HEK293T (cell line): Measurements from ENCODE around the gene MED10.

Experiments used
- CTCF ChIA-PET: fragments of 350-600 bp; formaldehyde crosslinking; extraction: SDS; loops from one replicate; lab custom pipeline; 2021; ENCODE audit warnings: antibody characterized with exemption, inconsistent platforms; lab: Yijun Ruan, JAX
- POLR2A ChIA-PET: fragments of 350-600 bp; formaldehyde crosslinking; extraction: SDS; loops from one replicate; lab custom pipeline; 2020; ENCODE audit warnings: antibody characterized with exemption, inconsistent platforms; lab: Yijun Ruan, JAX
- DNase-seq: peaks from one replicate; pipeline ENCODE4 v3.0.0; 2012; ENCODE audit warnings: mixed read lengths; ENCODE audit errors: extremely low spot score
- ARNT ChIP-seq: fragments of 450-650 bp; IDR thresholded peaks from 2 replicates; pipeline ENCODE4 v1.6.1; 2017; ENCODE audit warnings: mild to moderate bottlenecking
- BHLHE40 ChIP-seq: fragments of 450-650 bp; IDR thresholded peaks from 2 replicates; pipeline ENCODE4 v1.6.1; 2016; ENCODE audit warnings: mild to moderate bottlenecking, moderate library complexity, borderline replicate concordance
- CTBP1 ChIP-seq: fragments of 450-650 bp; IDR thresholded peaks from 2 replicates; pipeline ENCODE4 v1.6.1; 2016; ENCODE audit warnings: borderline replicate concordance
- ELF4 ChIP-seq: fragments of 450-650 bp; IDR thresholded peaks from 2 replicates; pipeline ENCODE4 v1.6.1; 2017; ENCODE audit warnings: antibody characterized with exemption
- FOXA1 ChIP-seq: fragments of 450-650 bp; IDR thresholded peaks from 2 replicates; pipeline ENCODE4 v1.6.1; 2016; ENCODE audit warnings: mild to moderate bottlenecking
- FOXK2 ChIP-seq: fragments of 450-650 bp; IDR thresholded peaks from 2 replicates; pipeline ENCODE4 v1.6.1; 2016; ENCODE audit warnings: mild to moderate bottlenecking
- FOXM1 ChIP-seq: fragments of 450-650 bp; IDR thresholded peaks from 2 replicates; pipeline ENCODE4 v1.6.1; 2017; ENCODE audit warnings: mild to moderate bottlenecking, borderline replicate concordance
- HDGF ChIP-seq: fragments of 450-650 bp; IDR thresholded peaks from 2 replicates; pipeline ENCODE4 v1.6.1; 2017; ENCODE audit warnings: antibody characterized with exemption, borderline replicate concordance
- L3MBTL2 ChIP-seq: fragments of 450-650 bp; conservative IDR thresholded peaks from 2 replicates; pipeline ENCODE4 v1.6.1; 2016; ENCODE audit warnings: mild to moderate bottlenecking
- LEF1 ChIP-seq: fragments of 450-650 bp; IDR thresholded peaks from 2 replicates; pipeline ENCODE4 v1.6.1; 2017; ENCODE audit warnings: mild to moderate bottlenecking, borderline replicate concordance
- NFRKB ChIP-seq: fragments of 450-650 bp; IDR thresholded peaks from 2 replicates; pipeline ENCODE4 v1.6.1; 2016; ENCODE audit warnings: mild to moderate bottlenecking, moderate library complexity
- SP1 ChIP-seq: fragments of 450-650 bp; IDR thresholded peaks from 2 replicates; pipeline ENCODE4 v1.6.1; 2017
- SUZ12 ChIP-seq: fragments of 450-650 bp; IDR thresholded peaks from 2 replicates; pipeline ENCODE4 v1.6.1; 2016; ENCODE audit warnings: mild to moderate bottlenecking
- TARDBP ChIP-seq: fragments of 450-650 bp; IDR thresholded peaks from 2 replicates; pipeline ENCODE4 v1.6.1; 2016
- ZNF384 ChIP-seq: fragments of 450-650 bp; IDR thresholded peaks from 2 replicates; pipeline ENCODE4 v1.6.1; 2016
- TF ChIP-seq, protein P1 (sequence below): fragments of 450-650 bp; IDR thresholded peaks from 2 replicates; pipeline ENCODE4 v1.6.1; 2016

MED10 gene

DNA sequence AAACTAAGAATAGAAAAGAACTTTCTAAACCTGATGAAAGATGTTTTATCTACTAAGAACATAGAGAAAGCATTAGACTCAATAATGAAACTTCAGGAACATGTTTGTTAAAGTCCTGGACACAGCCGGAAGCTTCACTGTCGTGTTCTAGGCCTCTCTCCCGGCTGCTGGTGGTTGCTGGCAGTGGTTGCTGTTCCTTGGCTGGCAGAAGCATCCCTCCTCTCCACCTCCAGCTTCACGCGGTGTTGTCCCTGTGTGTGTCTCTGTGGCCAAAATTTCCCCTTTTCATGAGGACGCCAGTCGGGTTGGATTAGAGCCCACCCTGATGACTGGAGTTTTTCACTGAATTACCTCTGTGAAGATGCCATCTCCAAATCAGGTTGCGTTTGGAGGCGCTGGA lies 6.5 kb upstream of the MED10 start:
- CTCF ChIA-PET = no interaction called here

DNA sequence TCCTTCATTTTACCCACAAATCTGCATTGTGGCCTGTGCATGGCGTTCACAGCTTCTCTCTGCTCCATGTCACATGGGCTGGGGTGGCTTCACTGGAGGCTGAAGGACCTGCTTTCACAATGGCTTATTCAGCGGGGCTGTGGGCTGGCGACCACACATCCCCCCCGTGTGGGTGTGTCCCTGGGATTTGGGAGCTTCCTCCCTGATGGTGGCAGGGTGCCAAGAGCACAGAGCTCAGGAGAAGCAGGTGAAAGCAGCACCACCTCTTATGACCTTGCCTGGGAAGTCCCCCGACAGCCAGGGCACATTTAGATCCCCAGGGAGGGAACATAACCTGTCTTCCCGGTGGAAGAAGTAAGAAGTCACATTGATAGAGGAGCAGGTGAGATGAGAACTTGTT lies 5.0 kb upstream of the MED10 start:
- DNase-seq = no peak
- no peak for TF ChIP-seq HDGF
- no peak for TF ChIP-seq ZNF384
- TF ChIP-seq NFRKB = no peak
- TF ChIP-seq, protein P1, sequence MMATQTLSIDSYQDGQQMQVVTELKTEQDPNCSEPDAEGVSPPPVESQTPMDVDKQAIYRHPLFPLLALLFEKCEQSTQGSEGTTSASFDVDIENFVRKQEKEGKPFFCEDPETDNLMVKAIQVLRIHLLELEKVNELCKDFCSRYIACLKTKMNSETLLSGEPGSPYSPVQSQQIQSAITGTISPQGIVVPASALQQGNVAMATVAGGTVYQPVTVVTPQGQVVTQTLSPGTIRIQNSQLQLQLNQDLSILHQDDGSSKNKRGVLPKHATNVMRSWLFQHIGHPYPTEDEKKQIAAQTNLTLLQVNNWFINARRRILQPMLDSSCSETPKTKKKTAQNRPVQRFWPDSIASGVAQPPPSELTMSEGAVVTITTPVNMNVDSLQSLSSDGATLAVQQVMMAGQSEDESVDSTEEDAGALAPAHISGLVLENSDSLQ = no peak
- no peak for TF ChIP-seq LEF1
- no peak for TF ChIP-seq SP1
- TF ChIP-seq FOXK2 = no peak
- no peak for TF ChIP-seq TARDBP
- TF ChIP-seq ARNT = no peak
- ChIA-PET POLR2A (no interaction called here), CTCF (no interaction called here)

More for the DNA sequence above, 6.5 kb upstream of the MED10 start:
- DNase-seq = no peak
- POLR2A ChIA-PET = no interaction called here
- no peak for TF ChIP-seq ARNT

DNA sequence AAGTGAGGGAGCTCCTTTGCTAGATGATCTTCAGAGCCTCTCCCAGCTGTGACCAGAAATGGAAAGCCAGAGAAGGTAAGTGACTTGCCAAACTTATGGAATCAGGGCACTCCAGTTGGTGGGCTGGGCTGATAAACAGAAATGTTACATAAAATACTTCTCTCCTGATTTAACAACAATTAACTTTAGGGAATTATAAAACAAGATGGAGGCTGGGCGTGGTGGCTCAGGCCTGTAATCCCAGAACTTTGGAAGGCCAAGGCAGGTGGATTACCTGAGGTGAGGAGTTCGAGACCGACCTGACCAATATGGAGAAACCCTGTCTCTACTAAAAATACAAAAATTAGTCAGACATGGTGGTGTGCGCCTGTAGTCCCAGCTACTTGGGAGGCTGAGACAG lies 899 bp upstream of the MED10 start:
- no peak for TF ChIP-seq TARDBP
- TF ChIP-seq ARNT = no peak
- TF ChIP-seq ELF4 = no peak
- TF ChIP-seq FOXA1 = no peak
- TF ChIP-seq ZNF384 = no peak
- TF ChIP-seq, protein P1 = no peak

DNA sequence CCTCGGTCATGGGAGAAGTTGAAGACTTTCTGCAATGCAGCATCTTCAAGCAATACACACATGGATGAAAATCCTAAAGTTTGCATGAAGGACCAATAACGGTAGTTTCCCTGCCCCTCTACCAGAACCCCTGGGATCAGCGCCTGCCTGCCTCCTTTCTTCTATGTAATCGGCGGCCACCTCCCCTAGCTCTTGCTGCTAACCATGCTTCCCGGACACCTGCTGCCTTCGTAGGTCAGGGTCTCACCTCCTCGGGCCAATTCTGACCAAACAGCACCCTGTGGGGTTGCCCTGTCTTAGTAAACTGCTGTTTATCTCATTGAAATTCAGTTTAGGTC lies 388 bp upstream of the MED10 start:
- ChIA-PET CTCF (interaction anchor here (0.6 kb wide), 1 partner anchor 335 kb away, joined by 3 read pairs; no protein-coding TSS in a partner anchor), POLR2A (interaction anchor here (0.6 to 2.7 kb wide), 7 partner anchors 8 to 44 kb away, joined by 3 to 8 read pairs (median 4); no protein-coding TSS in a partner anchor)
- TF ChIP-seq, protein P1 = no peak
- TF ChIP-seq NFRKB (no peak), LEF1 (no peak), BHLHE40 (no peak), TARDBP (no peak)
- no peak for DNase-seq

More for the DNA sequence above, 899 bp upstream of the MED10 start:
- ChIA-PET CTCF (no interaction called here), POLR2A (interaction anchor here (1.0 to 2.7 kb wide), 3 partner anchors 10 to 17 kb away, joined by 3 to 8 read pairs (median 4); no protein-coding TSS in a partner anchor)
- no peak for DNase-seq

DNA sequence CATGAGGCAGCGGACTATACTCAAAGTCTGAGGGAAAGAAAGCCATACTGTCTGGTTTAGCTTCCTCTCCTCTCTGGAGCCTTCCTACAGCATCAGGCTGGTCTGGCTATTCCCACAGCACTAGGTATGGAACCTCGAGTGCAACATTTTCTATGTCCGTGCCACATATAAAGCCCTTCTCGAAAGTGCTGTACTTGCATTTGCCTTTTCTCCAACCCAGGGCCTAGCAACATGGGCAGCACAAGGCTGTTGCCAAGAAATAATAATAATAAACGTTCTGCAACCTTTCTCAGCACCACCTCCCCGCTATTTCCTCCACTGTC lies 804 bp downstream of the MED10 start:
- CTCF ChIA-PET = no interaction called here
- TF ChIP-seq BHLHE40 (no peak), NFRKB (no peak), ELF4 (no peak), ARNT (no peak), ZNF384 (no peak), FOXK2 (no peak), CTBP1 (no peak), FOXM1 (no peak), LEF1 (no peak), HDGF (no peak), SUZ12 (no peak), L3MBTL2 (no peak), TARDBP (no peak), FOXA1 (no peak)
- TF ChIP-seq, protein P1 = no peak
- no peak for DNase-seq
- POLR2A ChIA-PET = interaction anchor here (2.7 kb wide), 1 partner anchor 13 kb away, joined by 8 read pairs; no protein-coding TSS in a partner anchor

DNA sequence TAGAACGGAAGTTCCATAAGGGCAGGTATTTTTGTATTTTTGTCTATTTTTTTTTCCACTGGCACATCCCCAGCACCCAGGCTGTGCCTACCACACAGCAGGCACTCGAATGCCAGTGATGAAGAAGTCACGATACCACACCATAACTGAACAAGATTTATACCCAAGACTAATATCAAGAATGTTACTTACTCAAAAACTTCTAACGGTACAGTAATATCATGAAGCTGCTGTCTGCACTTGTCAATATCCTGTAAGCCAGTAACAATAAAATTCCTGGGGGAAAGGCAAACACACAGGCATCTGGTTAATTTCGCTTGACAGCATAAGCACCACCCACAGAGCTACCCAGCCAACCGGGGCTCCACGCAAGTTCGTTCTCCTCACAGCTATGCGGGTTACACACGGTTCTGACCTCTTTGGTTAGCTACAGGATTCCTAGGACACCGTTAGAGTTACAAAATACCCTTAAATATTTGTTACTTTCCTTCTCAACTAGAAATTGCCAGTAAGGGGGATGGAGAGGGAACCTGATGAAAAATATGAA lies 1.3 kb downstream of the MED10 start:
- CTCF ChIA-PET = no interaction called here
- DNase-seq = no peak
- POLR2A ChIA-PET = interaction anchor here (2.7 kb wide), 1 partner anchor 12 kb away, joined by 8 read pairs; no protein-coding TSS in a partner anchor
- no peak for TF ChIP-seq SUZ12
- TF ChIP-seq TARDBP = no peak
- TF ChIP-seq, protein P1 = no peak
- no peak for TF ChIP-seq ARNT
- no peak for TF ChIP-seq FOXA1
- TF ChIP-seq NFRKB = no peak
- TF ChIP-seq HDGF = no peak
- no peak for TF ChIP-seq FOXK2
- no peak for TF ChIP-seq CTBP1
- no peak for TF ChIP-seq ELF4
